SK-N-SH (cell line): ENCODE results near the gene EGLN3. TPM values are rescaled to one million over a fixed set of nuclear protein-coding genes. Genes with fewer than 3 reads are reported as not detected.

Experiments
- CTCF ChIA-PET: fragments of 300-600, 350-600 bp; formaldehyde crosslinking; extraction: SDS; loops from one replicate; lab custom pipeline; 2021; lab: Yijun Ruan, JAX
- POLR2A ChIA-PET: fragments of 350-600 bp; sonication (Branson Sonifier 250); formaldehyde crosslinking; extraction: SDS; loops from one replicate; lab custom pipeline; 2020; ENCODE audit warnings: antibody characterized with exemption, inconsistent platforms; lab: Yijun Ruan, JAX
- DNase-seq: peaks from one replicate; pipeline ENCODE4 v3.0.0; 2012
- H2AFZ ChIP-seq: fragments of 200-600 bp; sonication (generic); 2 replicates; pipeline ENCODE4 v1.8.1; 2016; ENCODE audit warnings: antibody characterized with exemption, mild to moderate bottlenecking, low read depth
- H3F3A ChIP-seq: fragments of 200-600 bp; sonication (generic); replicated peaks from 2 replicates; pipeline ENCODE3; 2016; ENCODE audit warnings: antibody characterized with exemption, mild to moderate bottlenecking; ENCODE audit not compliant: insufficient read depth
- H3K27ac ChIP-seq, 2 experiments: fragments of 200-500 bp in 1 of 2; fragments of 200-600 bp in 1 of 2; sonication (Bioruptor generic) in 1 of 2; sonication (generic), shearing (Covaris generic) in 1 of 2; 2 replicates each; pipeline versions ENCODE4 v1.5.1 to v1.6.1; 2014 to 2016; ENCODE audit warnings: low read depth in 2 of 2, inconsistent platforms in 1 of 2, low read length in 1 of 2, mild to moderate bottlenecking in 1 of 2, mixed read lengths in 1 of 2
- H3K27me3 ChIP-seq: fragments of 200-600 bp; sonication (generic), shearing (Covaris generic); 2 replicates; pipeline ENCODE4 v1.6.1; 2016; ENCODE audit warnings: mixed run types; ENCODE audit not compliant: insufficient read depth
- H3K36me3 ChIP-seq, 2 experiments: fragments of 200-500 bp in 1 of 2; fragments of 200-600 bp in 1 of 2; sonication (Bioruptor generic) in 1 of 2; sonication (generic) in 1 of 2; replicated peaks in 1 of 2; 2 replicates each; pipeline versions ENCODE3 to v1.5.1; 2014 to 2016; ENCODE audit warnings: low read length in 1 of 2, mild to moderate bottlenecking in 1 of 2; ENCODE audit not compliant: insufficient read depth in 2 of 2, control insufficient read depth in 1 of 2
- H3K4me1 ChIP-seq, 2 experiments: fragments of 200-500 bp in 1 of 2; fragments of 200-600 bp in 1 of 2; sonication (Bioruptor generic) in 1 of 2; sonication (generic), shearing (Covaris generic) in 1 of 2; 2 replicates each; pipeline versions ENCODE4 v1.5.1 to v1.6.1; 2014 to 2016; ENCODE audit warnings: low read depth in 1 of 2, low read length in 1 of 2, mixed run types in 1 of 2; ENCODE audit not compliant: insufficient read depth in 2 of 2, control insufficient read depth in 1 of 2
- H3K4me2 ChIP-seq: fragments of 200-600 bp; sonication (generic), shearing (Covaris generic); 2 replicates; pipeline ENCODE4 v1.6.1; 2017; ENCODE audit warnings: mixed run types
- H3K4me3 ChIP-seq, 2 experiments: fragments of 200-500 bp in 1 of 2; fragments of 200-600 bp in 1 of 2; sonication (Bioruptor generic) in 1 of 2; sonication (generic), shearing (Covaris generic) in 1 of 2; 2 replicates each; pipeline versions ENCODE4 v1.5.1 to v1.8.1; 2014 to 2016; ENCODE audit warnings: low read depth in 2 of 2, inconsistent platforms in 1 of 2, low read length in 1 of 2, mild to moderate bottlenecking in 1 of 2, mixed read lengths in 1 of 2, moderate library complexity in 1 of 2
- H3K79me2 ChIP-seq: fragments of 200-600 bp; sonication (generic); 2 replicates; pipeline ENCODE4 v1.8.1; 2017; ENCODE audit warnings: mild to moderate bottlenecking; ENCODE audit not compliant: insufficient read depth
- H3K9ac ChIP-seq: fragments of 200-600 bp; sonication (generic); 2 replicates; pipeline ENCODE4 v1.6.1; 2017; ENCODE audit warnings: mixed run types
- H3K9me2 ChIP-seq: fragments of 200-600 bp; sonication (generic); 2 replicates; pipeline ENCODE4 v1.6.1; 2017; ENCODE audit warnings: mixed run types
- H3K9me3 ChIP-seq: fragments of 200-600 bp; sonication (generic); 2 replicates; pipeline ENCODE4 v1.6.1; 2017; ENCODE audit warnings: mixed run types, mild to moderate bottlenecking, moderate library complexity
- H4K20me1 ChIP-seq: fragments of 200-600 bp; sonication (generic); 2 replicates; pipeline ENCODE4 v1.6.1; 2017; ENCODE audit warnings: mild to moderate bottlenecking, mixed run types; ENCODE audit not compliant: insufficient read depth
- CHD2 ChIP-seq: fragments of 150-350 bp; IDR thresholded peaks from 2 replicates; pipeline ENCODE4 v1.6.1; 2018; ENCODE audit warnings: low read length; ENCODE audit not compliant: partially characterized antibody
- EP300 ChIP-seq, 2 experiments: IDR thresholded peaks; 2 replicates each; pipeline versions ENCODE4 v1.4.0 to v1.6.1; 2012; ENCODE audit warnings: borderline replicate concordance in 1 of 2, low read depth in 1 of 2, low read length in 1 of 2
- FOSL2 ChIP-seq: IDR thresholded peaks from 2 replicates; pipeline ENCODE4 v1.4.0; 2012; ENCODE audit warnings: low read depth, mild to moderate bottlenecking, moderate library complexity, borderline replicate concordance
- FOXM1 ChIP-seq: IDR thresholded peaks from 2 replicates; pipeline ENCODE4 v1.4.0; 2012; ENCODE audit warnings: low read depth, mild to moderate bottlenecking
- GATA2 ChIP-seq: sonication (generic); formaldehyde crosslinking; IDR thresholded peaks from 2 replicates; pipeline ENCODE4 v1.5.0; 2020; ENCODE audit warnings: mild to moderate bottlenecking, missing genetic modification reagents
- JUND ChIP-seq: IDR thresholded peaks from 2 replicates; pipeline ENCODE4 v1.4.0; 2012
- RAD21 ChIP-seq: IDR thresholded peaks from 2 replicates; pipeline ENCODE4 v1.6.1; 2012; ENCODE audit warnings: mild to moderate bottlenecking, low read length
- SIN3A ChIP-seq: IDR thresholded peaks from 2 replicates; pipeline ENCODE4 v1.6.1; 2012; ENCODE audit warnings: low read depth, mild to moderate bottlenecking, low read length, moderate library complexity, borderline replicate concordance
- TCF12 ChIP-seq: IDR thresholded peaks from 2 replicates; pipeline ENCODE4 v1.4.0; 2012
- TEAD4 ChIP-seq: IDR thresholded peaks from 2 replicates; pipeline ENCODE4 v1.4.0; 2012; ENCODE audit warnings: mild to moderate bottlenecking, borderline replicate concordance; ENCODE audit not compliant: insufficient read depth
- WGBS: methylation state at CpG from one replicate; pipeline ENCODE4 v1.1.6; 2017; ENCODE audit warnings: low lambda C conversion rate; 5-methylcytosine and 5-hydroxymethylcytosine counted together
- polyA plus RNA-seq, 3 experiments: library from polyadenylated mRNA; depleted of rRNA; stranded (reverse); fragments of >200 nt; gene quantifications; 2 replicates each; pipeline ENCODE4 v1.2.3, GENCODE V29; 2012
- TF ChIP-seq, protein P1 (sequence below): IDR thresholded peaks from 2 replicates; pipeline ENCODE4 v1.4.0; 2012; ENCODE audit warnings: low read depth
- TF ChIP-seq, protein P2 (sequence below): fragments of 150-350 bp; IDR thresholded peaks from 2 replicates; pipeline ENCODE4 v1.6.1; 2016; ENCODE audit warnings: mild to moderate bottlenecking, low read depth, low read length
- TF ChIP-seq, protein P3 (sequence below): fragments of 150-350 bp; IDR thresholded peaks from 2 replicates; pipeline ENCODE4 v1.6.1; 2017; ENCODE audit warnings: antibody characterized with exemption, low read length, low read depth, borderline replicate concordance

EGLN3 gene
- polyA plus RNA-seq, 1 of the 3 experiments (the other 2 are of a cell fraction), result 0.31 TPM

DNA sequence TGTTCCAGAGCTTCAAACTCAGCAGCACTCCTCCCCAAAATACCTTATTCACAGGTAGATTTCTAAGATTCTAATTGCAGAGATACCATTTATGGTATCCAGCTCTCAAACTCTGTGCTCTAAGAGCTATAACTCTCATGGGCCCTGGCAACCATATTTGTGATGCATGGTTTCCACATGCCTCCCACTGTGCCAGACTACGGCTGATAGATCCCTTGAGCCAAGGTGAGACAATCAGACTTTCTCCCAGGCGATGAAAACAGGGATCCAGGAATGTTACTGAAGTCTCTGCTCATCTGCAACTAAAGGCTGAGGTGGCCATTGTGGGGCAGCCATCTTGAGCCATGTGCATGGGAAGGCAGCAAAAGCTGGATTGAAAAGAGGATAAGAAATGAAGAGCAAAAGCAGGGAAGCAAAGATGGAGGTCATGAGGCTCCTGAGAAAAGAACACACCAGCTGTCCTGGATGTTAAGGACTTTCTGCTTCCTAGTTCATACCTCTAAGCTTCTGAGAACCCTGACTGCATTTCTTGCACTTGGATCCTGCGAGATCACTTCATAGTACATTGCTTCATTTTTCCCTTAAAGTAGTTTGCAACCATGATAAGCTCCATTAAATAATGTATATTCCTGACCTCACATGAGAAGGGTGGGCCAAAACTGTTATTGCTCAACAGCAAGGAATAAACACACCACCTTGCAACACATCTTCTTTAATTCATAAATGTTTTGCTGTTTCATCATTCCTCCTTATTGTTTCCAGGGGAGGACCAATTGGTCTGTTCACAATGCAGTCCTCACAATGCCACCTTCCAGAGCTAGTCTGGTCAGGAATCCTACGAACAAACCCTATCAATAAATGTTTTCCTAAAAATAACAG, 5.4 kb downstream of the EGLN3 start:
- Histone ChIP-seq H3K79me2 (no peaks in the 10 kb centered on the region), H4K20me1 (no peaks in the 10 kb centered on the region), H2AFZ (no peak overlapping the region), H3K9ac (no peak overlapping the region), H3F3A (no peaks in the 10 kb centered on the region), H3K9me2 (no peaks in the 10 kb centered on the region), H3K36me3 (no peaks in the 10 kb centered on the region), H3K27ac (no peak overlapping the region), H3K4me2 (no peak overlapping the region), H3K4me3 (no peak overlapping the region), H3K4me1 (peaks cover 0 to 18% of the 10 kb centered on the region in 2 experiments; a peak in 2 of 4 replicates), H3K27me3 (peaks cover 20% of the 10 kb centered on the region), H3K9me3 (no peaks in the 10 kb centered on the region)
- no peak for DNase-seq
- WGBS, result 66% methylated on average over 4 of the region's 4 CpGs
- POLR2A ChIA-PET, result no interaction called here
- CTCF ChIA-PET, result interaction anchor here (0.6 to 2.3 kb wide), 3 partner anchors 18 to 153 kb away, joined by 3 to 7 read pairs (median 4); no protein-coding TSS in a partner anchor
- no peak for TF ChIP-seq GATA2 (CRISPR knock-in tag)
- TF ChIP-seq JUND, result no peak
- no peak for TF ChIP-seq FOXM1
- TF ChIP-seq SIN3A, result no peak
- no peak for TF ChIP-seq EP300 (IDR thresholded peaks at IDR 0.05; ENCODE audit: borderline replicate concordance in 1 of 2, low read depth in 1 of 2, low read length in 1 of 2)
- no peak for TF ChIP-seq RAD21
- no peak for TF ChIP-seq FOSL2
- TF ChIP-seq CHD2, result no peak
- TF ChIP-seq, protein P1, sequence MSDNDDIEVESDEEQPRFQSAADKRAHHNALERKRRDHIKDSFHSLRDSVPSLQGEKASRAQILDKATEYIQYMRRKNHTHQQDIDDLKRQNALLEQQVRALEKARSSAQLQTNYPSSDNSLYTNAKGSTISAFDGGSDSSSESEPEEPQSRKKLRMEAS, result no peak
- TF ChIP-seq, protein P2, sequence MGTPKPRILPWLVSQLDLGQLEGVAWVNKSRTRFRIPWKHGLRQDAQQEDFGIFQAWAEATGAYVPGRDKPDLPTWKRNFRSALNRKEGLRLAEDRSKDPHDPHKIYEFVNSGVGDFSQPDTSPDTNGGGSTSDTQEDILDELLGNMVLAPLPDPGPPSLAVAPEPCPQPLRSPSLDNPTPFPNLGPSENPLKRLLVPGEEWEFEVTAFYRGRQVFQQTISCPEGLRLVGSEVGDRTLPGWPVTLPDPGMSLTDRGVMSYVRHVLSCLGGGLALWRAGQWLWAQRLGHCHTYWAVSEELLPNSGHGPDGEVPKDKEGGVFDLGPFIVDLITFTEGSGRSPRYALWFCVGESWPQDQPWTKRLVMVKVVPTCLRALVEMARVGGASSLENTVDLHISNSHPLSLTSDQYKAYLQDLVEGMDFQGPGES, result no peak
- no peak for TF ChIP-seq TEAD4
- TF ChIP-seq, protein P3, sequence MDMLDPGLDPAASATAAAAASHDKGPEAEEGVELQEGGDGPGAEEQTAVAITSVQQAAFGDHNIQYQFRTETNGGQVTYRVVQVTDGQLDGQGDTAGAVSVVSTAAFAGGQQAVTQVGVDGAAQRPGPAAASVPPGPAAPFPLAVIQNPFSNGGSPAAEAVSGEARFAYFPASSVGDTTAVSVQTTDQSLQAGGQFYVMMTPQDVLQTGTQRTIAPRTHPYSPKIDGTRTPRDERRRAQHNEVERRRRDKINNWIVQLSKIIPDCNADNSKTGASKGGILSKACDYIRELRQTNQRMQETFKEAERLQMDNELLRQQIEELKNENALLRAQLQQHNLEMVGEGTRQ, result no peak
- TF ChIP-seq TCF12, result no peak
